Esophagus muscularis mucosa (tissue), 4 donors: ENCODE measurements around the gene MT1X. TPM values are rescaled to one million over a fixed set of nuclear protein-coding genes. Genes with fewer than 3 reads are reported as not detected.

ENCODE experiments used
- DNase-seq: peaks from one replicate; pipeline ENCODE4 v3.0.0-alpha.2; 2017; ENCODE audit errors: extremely low spot score
- H3K27ac ChIP-seq, 4 donors: fragments of 200-600 bp; sonication (generic); replicated peaks in 1 of 4; 1 replicate in 3 of 4; 2 replicates in 1 of 4; pipeline ENCODE4 v1.5.1; 2016 to 2019; ENCODE audit warnings: mild to moderate bottlenecking in 1 of 4
- H3K27me3 ChIP-seq, 4 donors: fragments of 200-600 bp; sonication (generic); one replicate each; pipeline versions ENCODE4 v1.5.1 to v1.6.0; 2016 to 2019
- H3K36me3 ChIP-seq, 4 donors: fragments of 200-600 bp; sonication (generic); one replicate each; pipeline ENCODE4 v1.5.1; 2016 to 2019
- H3K4me1 ChIP-seq, 4 donors: fragments of 200-600 bp; sonication (generic); one replicate each; pipeline ENCODE4 v1.5.1; 2016 to 2019
- H3K4me3 ChIP-seq, 4 donors: fragments of 200-600 bp; sonication (generic); 1 replicate in 2 of 4; 2 replicates in 2 of 4; pipeline ENCODE4 v1.5.1; 2016 to 2019; ENCODE audit warnings: mild to moderate bottlenecking in 4 of 4, moderate library complexity in 1 of 4
- H3K9me3 ChIP-seq, 4 donors: fragments of 200-600 bp; sonication (generic); 1 replicate in 3 of 4; 2 replicates in 1 of 4; pipeline ENCODE4 v1.5.1; 2016 to 2019
- EP300 ChIP-seq: sonication (generic); formaldehyde crosslinking; IDR thresholded peaks from one replicate; pipeline ENCODE4 v1.6.1; 2017; ENCODE audit warnings: antibody characterized with exemption
- POLR2A ChIP-seq: fragments of 450-650 bp; IDR thresholded peaks from one replicate; pipeline ENCODE4 v1.6.1; 2017; ENCODE audit warnings: antibody characterized with exemption, moderate library complexity, mild to moderate bottlenecking, low read depth
- POLR2AphosphoS5 ChIP-seq, 2 donors: sonication (generic); formaldehyde crosslinking; IDR thresholded peaks; one replicate each; pipeline ENCODE4 v1.6.1; 2017; ENCODE audit warnings: antibody characterized with exemption in 2 of 2
- WGBS: methylation state at CpG from one replicate; pipeline ENCODE4 v1.1.5; 2018; 5-methylcytosine and 5-hydroxymethylcytosine counted together
- intact Hi-C: fragments of 100-400 bp; cut with DNase I; formaldehyde crosslinking; loops from one replicate; pipeline ENCODE4 v1.15.1; 2023
- total RNA-seq, 4 donors: library from RNA; depleted of rRNA; stranded (reverse); fragments of >200 nt; gene quantifications; one replicate each; pipeline versions ENCODE4 v1.1.0 to v1.2.1, GENCODE V29; 2016
- TF ChIP-seq, protein P1 (sequence below), 3 experiments: fragments of 200-600 bp in 2 of 3; fragments of 450-650 bp in 1 of 3; sonication (generic) in 2 of 3; IDR thresholded peaks; one replicate each; pipeline ENCODE4 v1.5.1; 2017 to 2019; ENCODE audit warnings: antibody characterized with exemption in 3 of 3, mild to moderate bottlenecking in 2 of 3, moderate library complexity in 1 of 3

Gene MT1X
- total RNA-seq: 1,000 to 10,000 TPM in 1 of 4 donors, 100 to 1,000 TPM in 3; 283 to 1,221 (median 512) TPM

- H3K4me3 ChIP-seq: peak within 1 kb of the TSS; percentile 51 to 68 (median 62)
- WGBS: 1% methylated on average over 16 of the region's 49 CpGs
- no peaks in the 10 kb centered on the region for H3K36me3 ChIP-seq
- DNase-seq: peak; percentile 98
- peaks cover 0 to 3% (median 0%) of the 10 kb centered on the region in 4 donors for H3K27me3 ChIP-seq
- H3K27ac ChIP-seq: peak within 1 kb of the TSS; percentile 67 to 86 (median 84)
- peaks cover 0 to 7% (median 5%) of the 10 kb centered on the region in 4 donors for H3K9me3 ChIP-seq
- H3K4me1 ChIP-seq: peaks cover 35 to 50% (median 42%) of the 10 kb centered on the region in 4 donors
- intact Hi-C loops: loop anchor here (2.0 to 5.0 kb wide), 2 partner anchors 45 to 73 kb away; partner anchors contain the start of genes MT1A and MT2A
- TF ChIP-seq EP300 (peak; percentile 98), POLR2AphosphoS5 (IDR thresholded peaks at IDR 0.05) (peak; percentile 95 to 99), POLR2A (peak; percentile 99)
- TF ChIP-seq, protein P1, sequence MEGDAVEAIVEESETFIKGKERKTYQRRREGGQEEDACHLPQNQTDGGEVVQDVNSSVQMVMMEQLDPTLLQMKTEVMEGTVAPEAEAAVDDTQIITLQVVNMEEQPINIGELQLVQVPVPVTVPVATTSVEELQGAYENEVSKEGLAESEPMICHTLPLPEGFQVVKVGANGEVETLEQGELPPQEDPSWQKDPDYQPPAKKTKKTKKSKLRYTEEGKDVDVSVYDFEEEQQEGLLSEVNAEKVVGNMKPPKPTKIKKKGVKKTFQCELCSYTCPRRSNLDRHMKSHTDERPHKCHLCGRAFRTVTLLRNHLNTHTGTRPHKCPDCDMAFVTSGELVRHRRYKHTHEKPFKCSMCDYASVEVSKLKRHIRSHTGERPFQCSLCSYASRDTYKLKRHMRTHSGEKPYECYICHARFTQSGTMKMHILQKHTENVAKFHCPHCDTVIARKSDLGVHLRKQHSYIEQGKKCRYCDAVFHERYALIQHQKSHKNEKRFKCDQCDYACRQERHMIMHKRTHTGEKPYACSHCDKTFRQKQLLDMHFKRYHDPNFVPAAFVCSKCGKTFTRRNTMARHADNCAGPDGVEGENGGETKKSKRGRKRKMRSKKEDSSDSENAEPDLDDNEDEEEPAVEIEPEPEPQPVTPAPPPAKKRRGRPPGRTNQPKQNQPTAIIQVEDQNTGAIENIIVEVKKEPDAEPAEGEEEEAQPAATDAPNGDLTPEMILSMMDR (IDR thresholded peaks at IDR 0.05): no peak
Observed at GRCh38 chr16:56681939-56682702, at the start of gene MT1X. Gene MT1X (plus strand): TSS chr16:56682470. CDS start chr16:56682541, 71 bp downstream.

DNA sequence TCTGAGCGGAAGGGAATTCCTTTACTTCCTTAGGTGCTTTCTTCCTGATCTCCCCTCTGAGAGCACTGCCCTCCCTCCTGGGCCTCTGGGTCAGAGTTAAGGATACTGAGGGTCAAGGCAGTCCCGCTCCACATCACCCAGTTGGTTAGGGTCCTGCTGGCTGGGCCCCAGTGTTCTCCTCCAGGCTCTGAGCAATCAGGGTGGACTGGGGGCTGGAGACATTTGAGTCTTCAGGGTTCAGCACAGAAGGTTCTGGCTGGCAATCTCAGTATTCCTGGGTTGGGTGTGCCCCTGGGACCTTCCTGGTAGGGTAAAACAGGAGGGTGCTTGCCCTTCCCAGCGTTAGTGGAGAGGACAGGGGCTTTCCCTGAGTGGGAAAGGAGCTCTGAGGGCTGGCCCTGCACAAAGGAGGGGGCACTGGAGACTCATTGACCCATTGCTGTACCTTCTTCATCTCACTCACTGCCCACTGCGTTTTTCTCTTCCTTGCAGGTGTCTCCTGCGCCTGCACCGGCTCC lies 49.4 kb upstream of the MT1X start:
- H3K4me1 ChIP-seq: peaks cover 6 to 51% (median 37%) of the 10 kb centered on the region in 4 donors
- 62% methylated on average over 5 of the region's 6 CpGs for WGBS
- H3K27me3 ChIP-seq: peaks cover 0 to 57% (median 16%) of the 10 kb centered on the region in 4 donors
- H3K36me3 ChIP-seq: no peaks in the 10 kb centered on the region
- peak overlapping the region; percentile 67 to 82 (median 74) for H3K27ac ChIP-seq
- no peaks in the 10 kb centered on the region for H3K9me3 ChIP-seq
- no peak for TF ChIP-seq EP300
- TF ChIP-seq, protein P1 (IDR thresholded peaks at IDR 0.05): no peak
- intact Hi-C loops: no loop called here
- H3K4me3 ChIP-seq: peak overlapping the region; percentile 57 to 66 (median 60)
- no peak for DNase-seq

DNA sequence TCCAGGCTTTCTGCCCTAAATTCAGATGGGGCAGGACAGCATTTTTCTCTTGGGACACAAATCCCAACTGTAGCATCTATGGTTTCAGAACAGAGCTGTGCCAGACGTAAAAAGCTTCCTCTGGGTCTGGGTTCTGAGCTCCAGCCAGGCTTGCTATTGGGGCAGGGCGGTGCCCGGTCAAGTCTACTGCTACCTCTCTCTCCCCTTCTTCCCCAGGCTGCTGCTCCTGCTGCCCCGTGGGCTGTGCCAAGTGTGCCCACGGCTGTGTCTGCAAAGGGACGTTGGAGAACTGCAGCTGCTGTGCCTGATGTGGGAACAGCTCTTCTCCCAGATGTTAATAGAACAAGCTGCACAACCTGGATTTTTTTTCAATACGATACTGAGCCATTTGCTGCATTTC lies 48.7 kb upstream of the MT1X start:
- Histone ChIP-seq H3K9me3 (no peaks in the 10 kb centered on the region), H3K4me3 (peak overlapping the region; percentile 57 to 66 (median 60)), H3K27ac (peak overlapping the region in 3 of 4 donors; percentile 67 to 82 (median 78)), H3K36me3 (no peaks in the 10 kb centered on the region), H3K4me1 (peaks cover 10 to 56% (median 44%) of the 10 kb centered on the region in 4 donors), H3K27me3 (peaks cover 0 to 63% (median 18%) of the 10 kb centered on the region in 4 donors)
- TF ChIP-seq POLR2AphosphoS5 (IDR thresholded peaks at IDR 0.05) (no peak), POLR2A (no peak), EP300 (no peak)
- TF ChIP-seq, protein P1 (IDR thresholded peaks at IDR 0.05): no peak
- intact Hi-C loops: no loop called here
- no peak for DNase-seq
- WGBS: 74% methylated on average over 7 of the region's 7 CpGs

GRCh38 chr16:56634715-56635440 lies 47.4 kb upstream of the MT1X start:
- intact Hi-C loops: loop anchor here (5.0 kb wide), 1 partner anchor 47 kb away; the partner anchor contains the start of gene MT1X
- Histone ChIP-seq H3K4me1 (peaks cover 18 to 61% (median 52%) of the 10 kb centered on the region in 4 donors), H3K4me3 (peak overlapping the region; percentile 22 to 66 (median 46)), H3K9me3 (no peaks in the 10 kb centered on the region), H3K27ac (no peak overlapping the region), H3K36me3 (no peaks in the 10 kb centered on the region), H3K27me3 (peaks cover 0 to 76% (median 20%) of the 10 kb centered on the region in 4 donors)
- no peak for DNase-seq
- TF ChIP-seq, protein P1 (IDR thresholded peaks at IDR 0.05): no peak
- TF ChIP-seq POLR2A (no peak), EP300 (no peak), POLR2AphosphoS5 (IDR thresholded peaks at IDR 0.05) (no peak)
- 29% methylated on average over 41 of the region's 47 CpGs for WGBS
